ENCODE results near the gene EHD1. TPM values are rescaled to one million over a fixed set of nuclear protein-coding genes. Genes with fewer than 3 reads are reported as not detected.

EHD1 gene
- total RNA-seq, 2 donors from 2014 or later = 18.7 to 45.2 TPM

DNA sequence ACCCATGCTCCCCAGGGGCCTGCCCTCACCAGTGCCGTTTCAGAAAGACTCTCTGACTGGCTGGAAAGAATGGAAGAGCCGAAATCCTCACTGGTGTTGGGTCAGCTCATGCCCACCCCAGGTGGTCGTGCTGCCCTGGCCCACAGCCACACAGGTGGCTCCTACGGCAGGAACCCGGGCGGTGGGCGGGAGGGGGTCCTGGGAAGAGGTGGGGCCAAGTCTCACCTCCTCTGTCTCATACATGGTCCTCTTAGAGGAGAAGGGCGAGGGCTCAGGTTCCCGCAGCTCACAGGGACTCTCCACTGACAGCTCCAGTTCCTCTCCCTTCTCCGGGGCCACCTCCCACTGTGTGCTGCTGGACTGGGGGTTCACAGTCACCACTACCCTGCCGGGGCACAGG, 30.3 kb upstream of the EHD1 start:
- ATAC-seq = no peak
- no peaks in the 10 kb centered on the region for H3K4me1 ChIP-seq
- H3K9me3 ChIP-seq = no peaks in the 10 kb centered on the region
- no peaks in the 10 kb centered on the region for H3K27me3 ChIP-seq
- 79 to 84% methylated on average over 7 to 9 of the region's 11 CpGs for WGBS, 2 donors
- intact Hi-C loops (cut with DNase I) = loop anchor here (10.0 kb wide), 1 partner anchor 96 kb away; no protein-coding TSS in a partner anchor
- TF ChIP-seq, protein P1, sequence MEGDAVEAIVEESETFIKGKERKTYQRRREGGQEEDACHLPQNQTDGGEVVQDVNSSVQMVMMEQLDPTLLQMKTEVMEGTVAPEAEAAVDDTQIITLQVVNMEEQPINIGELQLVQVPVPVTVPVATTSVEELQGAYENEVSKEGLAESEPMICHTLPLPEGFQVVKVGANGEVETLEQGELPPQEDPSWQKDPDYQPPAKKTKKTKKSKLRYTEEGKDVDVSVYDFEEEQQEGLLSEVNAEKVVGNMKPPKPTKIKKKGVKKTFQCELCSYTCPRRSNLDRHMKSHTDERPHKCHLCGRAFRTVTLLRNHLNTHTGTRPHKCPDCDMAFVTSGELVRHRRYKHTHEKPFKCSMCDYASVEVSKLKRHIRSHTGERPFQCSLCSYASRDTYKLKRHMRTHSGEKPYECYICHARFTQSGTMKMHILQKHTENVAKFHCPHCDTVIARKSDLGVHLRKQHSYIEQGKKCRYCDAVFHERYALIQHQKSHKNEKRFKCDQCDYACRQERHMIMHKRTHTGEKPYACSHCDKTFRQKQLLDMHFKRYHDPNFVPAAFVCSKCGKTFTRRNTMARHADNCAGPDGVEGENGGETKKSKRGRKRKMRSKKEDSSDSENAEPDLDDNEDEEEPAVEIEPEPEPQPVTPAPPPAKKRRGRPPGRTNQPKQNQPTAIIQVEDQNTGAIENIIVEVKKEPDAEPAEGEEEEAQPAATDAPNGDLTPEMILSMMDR (IDR thresholded peaks at IDR 0.05) = no peak
- no peak for TF ChIP-seq POLR2A (IDR thresholded peaks at IDR 0.05)
- H3K27ac ChIP-seq = no peak overlapping the region
- DNase-seq = no peak
- H3K4me3 ChIP-seq = no peak overlapping the region
- H3K36me3 ChIP-seq (replicated peaks in 1 of 2; ENCODE audit: insufficient read depth in 1 of 2, low read depth in 2 of 2) = peaks cover 0 to 43% of the 10 kb centered on the region in 2 donors

- H3K36me3 ChIP-seq (replicated peaks in 1 of 2; ENCODE audit: insufficient read depth in 1 of 2, low read depth in 2 of 2) = peaks cover 3 to 51% of the 10 kb centered on the region in 2 donors
- WGBS, 2 donors = 98 to 100% methylated on average over 2 to 13 of the region's 13 CpGs
These were observed 27.9 kb upstream of the EHD1 start for GRCh38 chr11:64906314-64906635.

GRCh38 chr11:64905516-64906313, 27.3 kb upstream of the EHD1 start:
- WGBS, 2 donors = 90 to 94% methylated on average over 6 to 25 of the region's 25 CpGs
- Histone ChIP-seq H3K27ac (no peak overlapping the region), H3K4me1 (no peaks in the 10 kb centered on the region), H3K27me3 (no peaks in the 10 kb centered on the region), H3K36me3 (replicated peaks in 1 of 2; ENCODE audit: insufficient read depth in 1 of 2, low read depth in 2 of 2) (peaks cover 3 to 47% of the 10 kb centered on the region in 2 donors), H3K4me3 (no peak overlapping the region), H3K9me3 (no peaks in the 10 kb centered on the region)
- ATAC-seq (no peak), DNase-seq (no peak)
- intact Hi-C loops (cut with DNase I) = loop anchor here (10.0 kb wide), 1 partner anchor 99 kb away; no protein-coding TSS in a partner anchor
- TF ChIP-seq, protein P1 (IDR thresholded peaks at IDR 0.05) = no peak
- no peak for TF ChIP-seq POLR2A (IDR thresholded peaks at IDR 0.05)

More at GRCh38 chr11:64906314-64906635, 27.9 kb upstream of the EHD1 start:
- no peak for TF ChIP-seq POLR2A (IDR thresholded peaks at IDR 0.05)
- TF ChIP-seq, protein P1 (IDR thresholded peaks at IDR 0.05) = no peak
- no peaks in the 10 kb centered on the region for H3K4me1 ChIP-seq
- no peaks in the 10 kb centered on the region for H3K9me3 ChIP-seq
- DNase-seq (no peak), ATAC-seq (no peak)
- no peaks in the 10 kb centered on the region for H3K27me3 ChIP-seq
- no peak overlapping the region for H3K4me3 ChIP-seq
- intact Hi-C loops (cut with DNase I) = loop anchor here (10.0 kb wide), 1 partner anchor 99 kb away; no protein-coding TSS in a partner anchor
- no peak overlapping the region for H3K27ac ChIP-seq

- H3K27ac ChIP-seq = no peak overlapping the region
- DNase-seq (no peak), ATAC-seq (no peak)
- H3K4me3 ChIP-seq = no peak overlapping the region
- WGBS, 2 donors = 89 to 95% methylated on average over 14 to 18 of the region's 23 CpGs
- H3K4me1 ChIP-seq = no peaks in the 10 kb centered on the region
- no peak for TF ChIP-seq POLR2A (IDR thresholded peaks at IDR 0.05)
- TF ChIP-seq, protein P1 (IDR thresholded peaks at IDR 0.05) = no peak
- intact Hi-C loops (cut with DNase I) = loop anchor here (10.0 kb wide), 1 partner anchor 101 kb away; no protein-coding TSS in a partner anchor
- no peaks in the 10 kb centered on the region for H3K9me3 ChIP-seq
- H3K27me3 ChIP-seq = no peaks in the 10 kb centered on the region
- peaks cover 3 to 40% of the 10 kb centered on the region in 2 donors for H3K36me3 ChIP-seq (replicated peaks in 1 of 2; ENCODE audit: insufficient read depth in 1 of 2, low read depth in 2 of 2)
These were observed 24.9 kb upstream of the EHD1 start for GRCh38 chr11:64903291-64903833.

All from body of pancreas (tissue), 4 donors.